HUES6 (cell line): ENCODE data around the gene CACNA1B.

Experiments used
- H3K27ac ChIP-seq: 2 replicates; pipeline ENCODE4 v1.7.0; 2013; ENCODE audit warnings: low read depth, mild to moderate bottlenecking, low read length, inconsistent platforms
- H3K27me3 ChIP-seq: 2 replicates; pipeline ENCODE4 v1.6.1; 2013; ENCODE audit warnings: low read length; ENCODE audit not compliant: control insufficient read depth, insufficient read depth
- H3K36me3 ChIP-seq: 2 replicates; pipeline ENCODE4 v1.6.1; 2013; ENCODE audit warnings: low read length; ENCODE audit not compliant: control insufficient read depth, insufficient read depth
- H3K4me1 ChIP-seq: 2 replicates; pipeline ENCODE4 v1.6.1; 2013; ENCODE audit warnings: low read length; ENCODE audit not compliant: control insufficient read depth, insufficient read depth
- H3K4me3 ChIP-seq: 2 replicates; pipeline ENCODE4 v1.5.1; 2013; ENCODE audit warnings: low read depth, low read length
- H3K9ac ChIP-seq: one replicate; pipeline ENCODE4 v1.6.1; 2013; ENCODE audit warnings: mild to moderate bottlenecking, low read length
- H3K9me3 ChIP-seq: 2 replicates; pipeline ENCODE4 v1.6.1; 2013; ENCODE audit warnings: low read depth, low read length; ENCODE audit not compliant: control insufficient read depth, insufficient read depth

CACNA1B gene

GRCh38 chr9:137913771-137914767 lies 36.5 kb downstream of the CACNA1B start:
- H3K27me3 ChIP-seq = no peaks in the 10 kb centered on the region
- peaks cover 33% of the 10 kb centered on the region; the same call in 1 of the 2 replicates for H3K36me3 ChIP-seq
- H3K27ac ChIP-seq = no peak overlapping the region
- no peak overlapping the region for H3K9ac ChIP-seq
- H3K4me3 ChIP-seq = no peak overlapping the region
- no peaks in the 10 kb centered on the region for H3K9me3 ChIP-seq
- H3K4me1 ChIP-seq = no peaks in the 10 kb centered on the region; the same call in 1 of the 2 replicates

- Histone ChIP-seq H3K9me3 (no peaks in the 10 kb centered on the region), H3K27me3 (no peaks in the 10 kb centered on the region), H3K36me3 (peaks cover 38% of the 10 kb centered on the region; the same call in 1 of the 2 replicates), H3K4me1 (no peaks in the 10 kb centered on the region; the same call in 1 of the 2 replicates), H3K27ac (no peak overlapping the region), H3K4me3 (no peak overlapping the region), H3K9ac (no peak overlapping the region)
Measured at GRCh38 chr9:137916540-137916939, 39.0 kb downstream of the CACNA1B start.

- no peak overlapping the region for H3K9ac ChIP-seq
- H3K9me3 ChIP-seq = no peaks in the 10 kb centered on the region
- H3K27me3 ChIP-seq = no peaks in the 10 kb centered on the region
- H3K4me1 ChIP-seq = no peaks in the 10 kb centered on the region; the same call in 1 of the 2 replicates
- peaks cover 43% of the 10 kb centered on the region; the same call in 1 of the 2 replicates for H3K36me3 ChIP-seq
- H3K4me3 ChIP-seq = no peak overlapping the region
- no peak overlapping the region for H3K27ac ChIP-seq
Measured at GRCh38 chr9:137917116-137917515, 39.5 kb downstream of the CACNA1B start.

GRCh38 chr9:137917795-137918194 lies 40.2 kb downstream of the CACNA1B start:
- no peak overlapping the region for H3K9ac ChIP-seq
- H3K27me3 ChIP-seq = no peaks in the 10 kb centered on the region
- no peak overlapping the region for H3K27ac ChIP-seq
- H3K9me3 ChIP-seq = no peaks in the 10 kb centered on the region
- peaks cover 46% of the 10 kb centered on the region; the same call in 1 of the 2 replicates for H3K36me3 ChIP-seq
- no peaks in the 10 kb centered on the region; the same call in 1 of the 2 replicates for H3K4me1 ChIP-seq
- no peak overlapping the region for H3K4me3 ChIP-seq

GRCh38 chr9:137918331-137919094 lies 40.9 kb downstream of the CACNA1B start:
- H3K4me3 ChIP-seq = no peak overlapping the region
- H3K36me3 ChIP-seq = peaks cover 42% of the 10 kb centered on the region; the same call in 1 of the 2 replicates
- H3K9ac ChIP-seq = no peak overlapping the region
- H3K4me1 ChIP-seq = no peaks in the 10 kb centered on the region; the same call in 1 of the 2 replicates
- H3K27ac ChIP-seq = peak overlapping the region; percentile 16; the same call in 1 of the 2 replicates
- H3K9me3 ChIP-seq = no peaks in the 10 kb centered on the region
- H3K27me3 ChIP-seq = no peaks in the 10 kb centered on the region

GRCh38 chr9:137919095-137919465 lies 41.5 kb downstream of the CACNA1B start:
- H3K9me3 ChIP-seq = no peaks in the 10 kb centered on the region
- H3K9ac ChIP-seq = no peak overlapping the region
- H3K27me3 ChIP-seq = no peaks in the 10 kb centered on the region
- peak overlapping the region; percentile 16; the same call in 1 of the 2 replicates for H3K27ac ChIP-seq
- no peak overlapping the region for H3K4me3 ChIP-seq
- no peaks in the 10 kb centered on the region; the same call in 1 of the 2 replicates for H3K4me1 ChIP-seq
- H3K36me3 ChIP-seq = peaks cover 38% of the 10 kb centered on the region; the same call in 1 of the 2 replicates

GRCh38 chr9:137919649-137920141 lies 42.1 kb downstream of the CACNA1B start:
- Histone ChIP-seq H3K27ac (no peak overlapping the region), H3K4me1 (no peaks in the 10 kb centered on the region; the same call in 1 of the 2 replicates), H3K27me3 (no peaks in the 10 kb centered on the region), H3K9ac (no peak overlapping the region), H3K36me3 (peaks cover 33% of the 10 kb centered on the region; the same call in 1 of the 2 replicates), H3K9me3 (no peaks in the 10 kb centered on the region), H3K4me3 (no peak overlapping the region)

- Histone ChIP-seq H3K4me3 (no peak overlapping the region), H3K27me3 (no peaks in the 10 kb centered on the region), H3K4me1 (no peaks in the 10 kb centered on the region; the same call in 1 of the 2 replicates), H3K27ac (no peak overlapping the region), H3K36me3 (peaks cover 33% of the 10 kb centered on the region; the same call in 1 of the 2 replicates), H3K9ac (no peak overlapping the region), H3K9me3 (no peaks in the 10 kb centered on the region)
Measured at GRCh38 chr9:137920753-137921152, 43.2 kb downstream of the CACNA1B start.

GRCh38 chr9:137924169-137924568 lies 46.6 kb downstream of the CACNA1B start:
- Histone ChIP-seq H3K4me1 (no peaks in the 10 kb centered on the region; the same call in 1 of the 2 replicates), H3K9ac (no peak overlapping the region), H3K9me3 (peaks cover 8% of the 10 kb centered on the region), H3K36me3 (peaks cover 13% of the 10 kb centered on the region; the same call in 1 of the 2 replicates), H3K27ac (no peak overlapping the region), H3K27me3 (no peaks in the 10 kb centered on the region), H3K4me3 (no peak overlapping the region)

GRCh38 chr9:137924761-137925369 lies 47.3 kb downstream of the CACNA1B start:
- H3K36me3 ChIP-seq = peaks cover 11% of the 10 kb centered on the region; the same call in 1 of the 2 replicates

More at GRCh38 chr9:137924761-137925369, 47.3 kb downstream of the CACNA1B start:
- Histone ChIP-seq H3K27ac (no peak overlapping the region), H3K4me1 (no peaks in the 10 kb centered on the region), H3K4me3 (no peak overlapping the region), H3K9me3 (peaks cover 8% of the 10 kb centered on the region), H3K27me3 (no peaks in the 10 kb centered on the region), H3K9ac (no peak overlapping the region)
